ENCODE measurements around the gene CRPPA.
A peak's percentile ranks its signal among the peaks of the same experiment; 100 is the strongest.
"Not testable (repeated sequence)": the region's sequence is repeated elsewhere in the genome, so short reads cannot be mapped to it uniquely, and the experiment has no call there.

CRPPA gene

GRCh38 chr7:16421333-16422102 is at the start of gene CRPPA:
TSS of gene CRPPA (minus strand) at chr7:16421538. CDS start at chr7:16421322, 216 bp downstream.
- peak in 2 of 3 experiments; percentile 21 to 32 for DNase-seq (ENCODE audit: low read depth in 3 of 3)

GRCh38 chr7:16465469-16466361 is 44.4 kb upstream of the CRPPA start, which contains the start of gene SOSTDC1:
TSS of gene SOSTDC1 (minus strand) at chr7:16465738. CDS start at chr7:16465668, 70 bp downstream.
- no peak for DNase-seq (ENCODE audit: low read depth in 3 of 3)

- no peak for DNase-seq (ENCODE audit: low read depth in 3 of 3)
These were observed 42.8 kb upstream of the CRPPA start for GRCh38 chr7:16463949-16464715.

GRCh38 chr7:16463520-16463919 is 42.2 kb upstream of the CRPPA start:
- DNase-seq (ENCODE audit: low read depth in 3 of 3), result no peak

GRCh38 chr7:16462431-16462889 is 41.1 kb upstream of the CRPPA start:
- no peak for DNase-seq (ENCODE audit: low read depth in 3 of 3)

GRCh38 chr7:16460789-16461493 is 39.6 kb upstream of the CRPPA start:
- no peak for DNase-seq (ENCODE audit: low read depth in 3 of 3)

GRCh38 chr7:16456303-16456702 is 35.0 kb upstream of the CRPPA start:
- not testable (repeated sequence) for DNase-seq (ENCODE audit: low read depth in 3 of 3)

- DNase-seq (ENCODE audit: low read depth in 3 of 3), result no peak
These were observed 34.3 kb upstream of the CRPPA start for GRCh38 chr7:16455591-16455990.

GRCh38 chr7:16450366-16450765 is 29.0 kb upstream of the CRPPA start:
- DNase-seq (ENCODE audit: low read depth in 3 of 3), result no peak

- DNase-seq (ENCODE audit: low read depth in 3 of 3), result no peak
These were observed 26.5 kb upstream of the CRPPA start for GRCh38 chr7:16447876-16448275.

GRCh38 chr7:16446508-16446907 is 25.2 kb upstream of the CRPPA start:
- no peak for DNase-seq (ENCODE audit: low read depth in 3 of 3)

- DNase-seq (ENCODE audit: low read depth in 3 of 3), result not testable (repeated sequence)
These were observed 22.5 kb upstream of the CRPPA start for GRCh38 chr7:16443871-16444270.

GRCh38 chr7:16438988-16439387 is 17.6 kb upstream of the CRPPA start:
- no peak for DNase-seq (ENCODE audit: low read depth in 3 of 3)

- DNase-seq (ENCODE audit: low read depth in 3 of 3), result no peak
These were observed 15.0 kb upstream of the CRPPA start for GRCh38 chr7:16436306-16436705.

GRCh38 chr7:16433568-16434122 is 12.3 kb upstream of the CRPPA start:
- DNase-seq (ENCODE audit: low read depth in 3 of 3), result no peak

GRCh38 chr7:16432425-16432731 is 11.0 kb upstream of the CRPPA start:
- no peak for DNase-seq (ENCODE audit: low read depth in 3 of 3)

GRCh38 chr7:16431646-16432424 is 10.5 kb upstream of the CRPPA start:
- DNase-seq (ENCODE audit: low read depth in 3 of 3), result no peak

- DNase-seq (ENCODE audit: low read depth in 3 of 3), result no peak
These were observed 8.8 kb upstream of the CRPPA start for GRCh38 chr7:16430133-16430532.

GRCh38 chr7:16428672-16429071 is 7.3 kb upstream of the CRPPA start:
- DNase-seq (ENCODE audit: low read depth in 3 of 3), result no peak

GRCh38 chr7:16428182-16428581 is 6.8 kb upstream of the CRPPA start:
- DNase-seq (ENCODE audit: low read depth in 3 of 3), result no peak

Data from stimulated activated CD4-positive, alpha-beta T cell treated with anti-CD3 and anti-CD28 coated beads, TNF-alpha, amount 100 ng/mL, for 4 hours (primary cell).